Fibroblast of lung (primary cell): ENCODE measurements around the gene AGBL4.

Experiments
- CTCF ChIP-seq, 2 donors: IDR thresholded peaks in 1 of 2; conservative IDR thresholded peaks in 1 of 2; 1 replicate in 1 of 2; 2 replicates in 1 of 2; pipeline ENCODE4 v1.5.1; 2011 to 2012; ENCODE audit warnings: low read length in 2 of 2, control low read depth in 1 of 2, inconsistent platforms in 1 of 2, low read depth in 1 of 2, mild to moderate bottlenecking in 1 of 2
- EZH2 ChIP-seq: IDR thresholded peaks from 2 replicates; pipeline ENCODE4 v1.5.1; 2012; ENCODE audit warnings: low read length, control low read depth, mild to moderate bottlenecking; ENCODE audit errors: missing control alignments

GRCh38 chr1:48649880-48650279 is 1373.9 kb downstream of the AGBL4 start:
- no peak for TF ChIP-seq CTCF (conservative IDR thresholded peaks at IDR 0.05 in 1 of 2, IDR thresholded peaks at IDR 0.05 in 1 of 2; ENCODE audit: low read depth in 1 of 2, low read length in 2 of 2)
- TF ChIP-seq EZH2 = no peak
